ENCODE results near the gene ADAMTSL2.
A peak's percentile ranks its signal among the peaks of the same experiment; 100 is the strongest.

Gene ADAMTSL2

GRCh38 chr9:133584167-133584558 is 49.7 kb downstream of the ADAMTSL2 start:
- no peak for TF ChIP-seq CTCF (IDR thresholded peaks at IDR 0.05; ENCODE audit: control insufficient read depth, insufficient read depth, low read depth, low read length, missing control alignments)
- H3K4me3 ChIP-seq (ENCODE audit: control insufficient read depth, low read depth, low read length) = no peak overlapping the region
- DNase-seq (ENCODE audit: low read depth) = no peak

DNA sequence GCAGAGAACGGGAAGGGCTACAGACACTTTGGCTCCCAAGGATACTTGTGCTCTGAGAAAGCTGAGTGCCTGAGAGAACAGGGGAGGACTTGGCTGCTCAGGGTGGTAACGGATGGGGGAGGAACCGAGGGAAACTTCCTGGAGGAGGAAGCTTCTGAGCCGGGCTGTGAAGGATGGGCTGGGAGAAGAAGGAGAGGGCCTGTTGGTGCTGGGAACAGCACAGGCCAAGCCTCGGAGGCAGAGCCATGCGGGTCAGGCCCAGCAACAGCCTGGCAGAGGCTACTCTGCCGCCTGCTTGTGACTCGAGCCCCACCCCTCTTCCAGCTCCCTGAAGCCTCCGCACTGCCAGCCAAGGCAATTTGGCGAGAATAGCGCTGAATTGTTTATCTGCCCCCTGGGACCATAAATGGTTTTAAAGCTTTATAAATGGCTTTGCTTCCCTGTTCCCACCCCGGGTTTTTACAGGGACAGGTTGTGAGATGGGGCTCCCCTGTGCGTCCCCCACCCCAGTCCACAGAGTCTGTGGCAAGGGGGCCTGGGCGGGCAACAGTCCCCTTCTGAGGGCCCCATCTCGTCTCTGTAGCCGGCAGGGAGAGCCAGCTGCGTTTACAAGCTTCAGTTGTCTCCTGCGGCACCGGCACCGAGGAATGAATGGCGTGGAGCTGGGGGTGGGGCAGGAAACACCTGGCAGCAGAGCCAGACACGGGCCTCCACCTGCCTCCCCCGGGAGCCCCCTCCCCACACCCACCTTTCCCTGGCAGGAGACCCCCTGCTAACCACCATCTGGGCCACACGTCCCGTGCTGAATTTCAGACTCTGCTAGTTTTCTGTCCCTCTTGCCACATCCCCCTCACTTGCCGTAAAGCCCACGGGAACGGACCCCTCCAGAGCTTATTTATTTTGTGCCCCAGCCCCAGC is 50.3 kb downstream of the ADAMTSL2 start:
- TF ChIP-seq CTCF (IDR thresholded peaks at IDR 0.05; ENCODE audit: control insufficient read depth, insufficient read depth, low read depth, low read length, missing control alignments) = no peak
- DNase-seq (ENCODE audit: low read depth) = no peak
- H3K4me3 ChIP-seq (ENCODE audit: control insufficient read depth, low read depth, low read length) = no peak overlapping the region

GRCh38 chr9:133585481-133586351 is 51.2 kb downstream of the ADAMTSL2 start:
- no peak for DNase-seq (ENCODE audit: low read depth)
- TF ChIP-seq CTCF (IDR thresholded peaks at IDR 0.05; ENCODE audit: control insufficient read depth, insufficient read depth, low read depth, low read length, missing control alignments) = no peak
- no peak overlapping the region for H3K4me3 ChIP-seq (ENCODE audit: control insufficient read depth, low read depth, low read length)

- H3K4me3 ChIP-seq (ENCODE audit: control insufficient read depth, low read depth, low read length) = no peak overlapping the region
- no peak for TF ChIP-seq CTCF (IDR thresholded peaks at IDR 0.05; ENCODE audit: control insufficient read depth, insufficient read depth, low read depth, low read length, missing control alignments)
- DNase-seq (ENCODE audit: low read depth) = no peak
Measured at GRCh38 chr9:133587051-133587450, 52.5 kb downstream of the ADAMTSL2 start.

DNA sequence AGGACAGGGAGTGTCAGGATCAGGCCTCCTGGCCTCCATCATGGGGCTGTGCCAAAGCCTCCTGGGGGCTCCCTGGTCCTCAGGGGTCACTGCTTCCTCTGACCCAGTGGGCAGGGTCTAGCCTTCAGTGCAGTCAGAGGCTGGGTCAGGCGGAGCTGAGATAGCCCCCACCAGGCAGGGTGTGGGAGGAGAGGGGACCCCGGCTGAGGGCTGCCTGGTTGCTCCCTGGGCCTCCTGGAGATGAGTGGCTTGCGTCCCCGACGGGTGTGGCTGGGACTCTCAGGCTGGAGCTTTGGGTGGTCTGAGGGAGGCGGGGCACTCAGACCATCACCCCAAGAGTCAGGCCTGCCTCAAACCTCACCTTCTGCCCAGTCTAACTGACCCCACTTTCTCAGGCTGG is 53.0 kb downstream of the ADAMTSL2 start:
- TF ChIP-seq CTCF (IDR thresholded peaks at IDR 0.05; ENCODE audit: control insufficient read depth, insufficient read depth, low read depth, low read length, missing control alignments) = no peak
- no peak overlapping the region for H3K4me3 ChIP-seq (ENCODE audit: control insufficient read depth, low read depth, low read length)
- DNase-seq (ENCODE audit: low read depth) = no peak

GRCh38 chr9:133589454-133590227 is 55.1 kb downstream of the ADAMTSL2 start:
- peak; percentile 39 for TF ChIP-seq CTCF (IDR thresholded peaks at IDR 0.05; ENCODE audit: control insufficient read depth, insufficient read depth, low read depth, low read length, missing control alignments)
- H3K4me3 ChIP-seq (ENCODE audit: control insufficient read depth, low read depth, low read length) = no peak overlapping the region
- no peak for DNase-seq (ENCODE audit: low read depth)

Data from AG09309 (cell line).